MG63 (cell line): Measurements from ENCODE around the gene PSMG2. TPM values are rescaled to one million over a fixed set of nuclear protein-coding genes. Genes with fewer than 3 reads are reported as not detected.
A peak's percentile ranks its signal among the peaks of the same experiment; 100 is the strongest.

Experiments used
- DNase-seq: peaks from one replicate; pipeline ENCODE4 v3.0.0-alpha.2; 2020
- H3K27me3 ChIP-seq: fragments of 250-450 bp; sonication (Bioruptor Pico); 2 replicates; pipeline ENCODE4 v1.5.1; 2020; ENCODE audit warnings: mild to moderate bottlenecking, moderate library complexity
- H3K36me3 ChIP-seq: fragments of 250-450 bp; sonication (Bioruptor Pico); 2 replicates; pipeline ENCODE4 v1.5.1; 2020; ENCODE audit warnings: mild to moderate bottlenecking, moderate library complexity
- H3K4me3 ChIP-seq: fragments of 250-450 bp; sonication (Bioruptor Pico); 2 replicates; pipeline ENCODE4 v1.5.1; 2020; ENCODE audit warnings: mild to moderate bottlenecking, moderate library complexity
- H3K9me3 ChIP-seq: fragments of 250-450 bp; sonication (Bioruptor Pico); 2 replicates; pipeline ENCODE4 v1.5.1; 2020; ENCODE audit warnings: mild to moderate bottlenecking, moderate library complexity
- total RNA-seq: library from RNA; depleted of rRNA; stranded (reverse); fragments of >200 nt; shearing (Covaris generic); gene quantifications from 2 replicates; pipeline ENCODE4 v1.2.3, GENCODE V29; 2014; ENCODE audit warnings: low replicate concordance

The PSMG2 gene
- total RNA-seq, 1 experiment from 2014 or later = 84.1 TPM

DNA sequence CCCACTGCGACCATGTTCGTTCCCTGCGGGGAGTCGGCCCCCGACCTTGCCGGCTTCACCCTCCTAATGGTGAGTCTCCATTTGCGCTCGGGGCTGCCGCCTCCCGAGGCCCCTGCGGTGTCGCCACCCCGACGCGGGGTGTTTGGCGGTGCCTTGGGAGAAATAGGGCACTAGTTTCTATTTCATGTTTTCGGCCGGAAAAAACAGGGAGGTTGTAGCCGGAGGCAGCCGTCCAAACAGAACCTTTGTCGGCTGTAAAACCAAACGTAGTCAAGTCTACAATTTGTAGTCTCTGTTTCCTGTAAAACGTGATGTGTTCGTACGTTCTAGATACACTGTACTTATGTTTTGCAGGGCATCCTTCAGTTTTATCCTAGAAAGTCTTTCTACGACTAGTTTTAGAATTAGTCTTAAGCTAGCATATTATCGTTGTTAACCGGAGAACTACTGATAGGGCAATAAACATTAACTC is 290 bp downstream of the PSMG2 start:
- peaks cover 36% of the 10 kb centered on the region for H3K36me3 ChIP-seq
- no peaks in the 10 kb centered on the region for H3K27me3 ChIP-seq
- H3K9me3 ChIP-seq = no peaks in the 10 kb centered on the region
- peak overlapping the region; percentile 94 for H3K4me3 ChIP-seq
- DNase-seq = no peak

DNA sequence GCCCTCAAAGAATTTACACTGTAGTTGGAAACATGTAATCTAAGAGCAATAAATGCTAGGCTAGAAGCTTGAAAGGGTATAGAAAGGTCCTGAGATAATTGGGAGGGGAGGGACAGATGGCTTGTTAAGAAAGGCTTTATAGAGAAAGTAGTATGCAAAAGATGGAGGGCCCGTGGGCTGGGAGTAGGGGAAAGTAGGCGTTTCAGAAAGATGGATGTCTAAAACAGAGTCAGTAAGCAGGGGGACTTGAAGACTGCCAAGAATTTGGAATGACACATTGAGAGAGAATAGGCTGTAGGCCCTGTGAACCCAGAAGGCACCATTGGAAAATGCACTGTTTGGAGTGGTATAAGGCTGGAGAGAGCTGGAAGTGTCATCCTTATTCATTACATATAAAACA is 822 bp downstream of the PSMG2 start:
- Histone ChIP-seq H3K4me3 (peak overlapping the region; percentile 94), H3K27me3 (no peaks in the 10 kb centered on the region), H3K36me3 (peaks cover 36% of the 10 kb centered on the region), H3K9me3 (no peaks in the 10 kb centered on the region)
- no peak for DNase-seq

- Histone ChIP-seq H3K27me3 (no peaks in the 10 kb centered on the region), H3K9me3 (no peaks in the 10 kb centered on the region), H3K4me3 (no peak overlapping the region), H3K36me3 (peaks cover 49% of the 10 kb centered on the region)
- no peak for DNase-seq
Measured at GRCh38 chr18:12711446-12711845, 8.6 kb downstream of the PSMG2 start.

GRCh38 chr18:12721495-12722275 is 18.8 kb downstream of the PSMG2 start:
- H3K36me3 ChIP-seq = peaks cover 43% of the 10 kb centered on the region
- H3K27me3 ChIP-seq = no peaks in the 10 kb centered on the region
- H3K4me3 ChIP-seq = no peak overlapping the region
- DNase-seq = no peak
- no peaks in the 10 kb centered on the region for H3K9me3 ChIP-seq

- Histone ChIP-seq H3K36me3 (peaks cover 48% of the 10 kb centered on the region), H3K4me3 (no peak overlapping the region), H3K9me3 (no peaks in the 10 kb centered on the region), H3K27me3 (no peaks in the 10 kb centered on the region)
- no peak for DNase-seq
Measured at GRCh38 chr18:12722731-12723130, 19.9 kb downstream of the PSMG2 start.

DNA sequence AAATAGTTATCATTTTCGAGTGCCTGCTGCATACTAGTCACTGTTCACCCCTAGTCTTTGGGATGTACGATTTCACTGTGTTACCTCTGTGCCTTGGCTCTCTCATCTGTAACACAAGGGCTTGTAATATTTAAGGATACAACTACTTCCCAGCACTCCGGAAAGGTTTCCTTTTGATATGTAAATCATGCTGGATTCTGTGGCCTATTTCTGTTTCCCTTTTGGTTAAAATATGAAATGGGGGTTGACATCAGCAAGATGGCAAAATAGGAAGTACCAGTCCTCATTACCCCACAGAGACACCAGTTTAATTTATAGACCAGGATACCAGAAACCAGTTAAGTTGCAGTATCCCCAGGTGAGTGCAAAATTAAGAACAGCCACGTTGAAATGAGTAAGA is 23.5 kb downstream of the PSMG2 start:
- Histone ChIP-seq H3K36me3 (peaks cover 37% of the 10 kb centered on the region), H3K27me3 (no peaks in the 10 kb centered on the region), H3K9me3 (peaks cover 12% of the 10 kb centered on the region), H3K4me3 (no peak overlapping the region)
- no peak for DNase-seq

- peaks cover 12% of the 10 kb centered on the region for H3K9me3 ChIP-seq
- DNase-seq = no peak
- H3K4me3 ChIP-seq = no peak overlapping the region
- no peaks in the 10 kb centered on the region for H3K27me3 ChIP-seq
- H3K36me3 ChIP-seq = peaks cover 30% of the 10 kb centered on the region
Measured at GRCh38 chr18:12726774-12727550, 24.1 kb downstream of the PSMG2 start.

- 0 out of 2 replicates have a peak, but pooled peaks cover 2% of the 10 kb centered on the region for H3K9me3 ChIP-seq
- no peaks in the 10 kb centered on the region for H3K27me3 ChIP-seq
- H3K4me3 ChIP-seq = no peak overlapping the region
- H3K36me3 ChIP-seq = no peaks in the 10 kb centered on the region
- no peak for DNase-seq
Measured at GRCh38 chr18:12737243-12737902, 34.5 kb downstream of the PSMG2 start.

- no peak for DNase-seq
- no peaks in the 10 kb centered on the region for H3K9me3 ChIP-seq
- H3K4me3 ChIP-seq = no peak overlapping the region
- no peaks in the 10 kb centered on the region for H3K27me3 ChIP-seq
- H3K36me3 ChIP-seq = no peaks in the 10 kb centered on the region
Measured at GRCh38 chr18:12741351-12741750, 38.5 kb downstream of the PSMG2 start.

DNA sequence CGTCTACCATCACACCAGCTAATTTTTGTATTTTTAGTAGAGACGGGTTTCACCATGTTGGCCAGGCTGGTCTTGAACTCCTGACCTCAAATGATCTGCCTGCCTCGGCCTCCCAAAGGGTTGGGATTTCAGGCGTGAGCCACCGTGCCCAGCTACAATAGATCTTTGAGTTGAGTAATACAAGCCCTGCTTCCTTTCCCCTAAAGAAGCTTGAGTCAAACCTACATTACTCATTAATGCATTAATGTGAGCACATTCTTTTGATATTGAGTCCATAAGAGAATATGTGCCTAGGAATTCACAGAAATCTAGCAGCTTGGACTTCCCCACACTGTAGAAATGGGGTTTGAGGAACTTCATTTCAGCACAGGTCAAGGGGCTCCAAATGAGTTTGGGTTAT is 39.6 kb downstream of the PSMG2 start:
- Histone ChIP-seq H3K27me3 (no peaks in the 10 kb centered on the region), H3K36me3 (no peaks in the 10 kb centered on the region), H3K4me3 (no peak overlapping the region), H3K9me3 (no peaks in the 10 kb centered on the region)
- no peak for DNase-seq

DNA sequence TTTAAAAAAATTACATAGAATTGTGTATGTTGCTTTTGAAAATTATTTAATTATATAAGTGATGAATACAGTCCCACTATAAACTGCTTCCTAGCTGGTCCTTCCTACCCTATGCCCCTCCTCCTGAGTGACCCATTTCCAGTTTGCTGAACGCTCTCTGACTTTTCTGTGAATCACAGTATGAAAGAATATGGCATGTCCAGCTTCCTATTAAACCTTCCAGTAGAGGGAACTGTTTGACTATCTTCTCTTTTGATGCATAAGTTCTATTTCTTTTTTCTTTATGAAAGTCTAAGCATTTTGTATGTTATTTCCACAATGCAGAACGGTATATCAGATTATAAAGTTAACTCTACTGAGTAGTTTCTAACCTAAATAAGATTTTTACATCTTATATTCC is 41.3 kb downstream of the PSMG2 start:
- Histone ChIP-seq H3K36me3 (no peaks in the 10 kb centered on the region), H3K9me3 (no peaks in the 10 kb centered on the region), H3K4me3 (no peak overlapping the region), H3K27me3 (no peaks in the 10 kb centered on the region)
- no peak for DNase-seq

- no peaks in the 10 kb centered on the region for H3K9me3 ChIP-seq
- DNase-seq = no peak
- no peaks in the 10 kb centered on the region for H3K27me3 ChIP-seq
- no peak overlapping the region for H3K4me3 ChIP-seq
- no peaks in the 10 kb centered on the region for H3K36me3 ChIP-seq
Measured at GRCh38 chr18:12745095-12745795, 42.4 kb downstream of the PSMG2 start.

GRCh38 chr18:12747530-12748315 is 44.9 kb downstream of the PSMG2 start:
- DNase-seq = no peak
- H3K9me3 ChIP-seq = no peaks in the 10 kb centered on the region
- no peaks in the 10 kb centered on the region for H3K27me3 ChIP-seq
- H3K36me3 ChIP-seq = no peaks in the 10 kb centered on the region
- H3K4me3 ChIP-seq = no peak overlapping the region

DNA sequence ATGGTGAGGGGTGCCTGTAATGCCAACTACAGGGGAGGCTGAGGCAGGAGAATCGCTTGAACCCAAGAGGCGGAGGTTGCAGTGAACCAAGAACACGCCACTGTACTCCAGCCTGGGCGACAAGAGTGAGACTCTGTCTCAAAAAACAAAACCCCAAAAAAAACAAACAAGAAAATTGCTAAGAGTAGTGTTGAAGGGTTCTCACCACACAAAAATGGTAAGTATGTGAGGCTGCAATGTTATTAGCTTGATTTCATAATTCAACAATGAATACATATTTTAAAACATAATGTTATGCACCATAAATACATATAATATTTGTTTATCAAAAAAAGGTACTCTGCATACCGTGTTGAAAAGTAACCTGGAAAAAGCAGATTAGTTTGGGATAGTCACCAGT is 45.8 kb downstream of the PSMG2 start:
- Histone ChIP-seq H3K9me3 (no peaks in the 10 kb centered on the region), H3K36me3 (no peaks in the 10 kb centered on the region), H3K27me3 (no peaks in the 10 kb centered on the region), H3K4me3 (no peak overlapping the region)
- no peak for DNase-seq

DNA sequence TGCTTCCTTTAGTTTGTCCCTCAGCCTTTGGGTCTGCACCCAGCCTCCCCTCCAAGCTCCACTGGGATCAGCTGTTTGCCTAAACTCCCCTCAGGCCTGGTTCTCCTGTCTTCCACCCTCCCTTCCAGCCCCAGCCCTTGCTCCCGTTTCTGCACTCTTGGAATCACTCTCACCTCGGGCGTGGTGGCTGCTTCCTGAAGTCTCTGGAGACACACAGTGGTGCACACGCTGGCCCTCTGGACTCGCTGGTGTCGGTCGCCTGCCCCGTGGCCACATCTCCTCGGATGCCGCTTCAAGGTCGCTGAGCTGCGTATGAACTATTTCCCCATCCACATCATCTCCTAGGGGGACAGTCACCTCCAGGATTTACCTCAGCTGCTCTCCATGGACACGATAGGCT is 46.3 kb downstream of the PSMG2 start:
- no peaks in the 10 kb centered on the region for H3K9me3 ChIP-seq
- no peaks in the 10 kb centered on the region for H3K27me3 ChIP-seq
- no peak overlapping the region for H3K4me3 ChIP-seq
- no peak for DNase-seq
- H3K36me3 ChIP-seq = no peaks in the 10 kb centered on the region

- H3K36me3 ChIP-seq = no peaks in the 10 kb centered on the region
- H3K27me3 ChIP-seq = no peaks in the 10 kb centered on the region
- H3K9me3 ChIP-seq = no peaks in the 10 kb centered on the region
- no peak overlapping the region for H3K4me3 ChIP-seq
- peak; percentile 56 for DNase-seq
Measured at GRCh38 chr18:12750076-12750714, 47.4 kb downstream of the PSMG2 start.
